Naive thymus-derived CD8-positive, alpha-beta T cell (primary cell): ENCODE results near the gene ROBO1. TPM values are rescaled to one million over a fixed set of nuclear protein-coding genes. Genes with fewer than 3 reads are reported as not detected.

ENCODE experiments used
- ATAC-seq, 2 donors: fragments of 150-1000 bp; cut with Tn5 transposase in 1 of 2; sonication (Bioruptor Pico), chemical (Tn5 transposase) in 1 of 2; 1 replicate in 1 of 2; 2 replicates in 1 of 2; pipeline ENCODE4 v1.10.0; 2021; ENCODE audit warnings: mild to moderate bottlenecking in 2 of 2, moderate library complexity in 2 of 2
- POLR2A ChIA-PET: fragments of 350-600 bp; sonication (Branson Sonifier 250); formaldehyde crosslinking; loops from one replicate; lab custom pipeline; 2021; ENCODE audit warnings: antibody characterized with exemption; lab: Charles Lee
- DNase-seq, 10 donors: peaks; one replicate each; pipeline versions ENCODE4 v3.0.0 to v3.0.0-alpha.2; 2020 to 2022
- H3K27ac Mint-ChIP-seq, 10 donors: one replicate each; pipeline ENCODE4 v1.8.0; 2020 to 2022; ENCODE audit warnings: mild to moderate bottlenecking in 10 of 10, mixed read lengths in 10 of 10, moderate library complexity in 4 of 10, inconsistent platforms in 1 of 10
- H3K27me3 Mint-ChIP-seq, 5 donors: one replicate each; pipeline ENCODE4 v1.8.0; 2021 to 2022; ENCODE audit warnings: mixed read lengths in 5 of 5
- H3K36me3 Mint-ChIP-seq, 3 donors: one replicate each; pipeline ENCODE4 v1.8.0; 2020 to 2022; ENCODE audit warnings: mixed read lengths in 3 of 3, mild to moderate bottlenecking in 2 of 3, inconsistent platforms in 1 of 3
- H3K4me1 Mint-ChIP-seq, 4 donors: one replicate each; pipeline ENCODE4 v1.8.0; 2021 to 2022; ENCODE audit warnings: mixed read lengths in 4 of 4
- H3K4me3 Mint-ChIP-seq, 10 donors: one replicate each; pipeline ENCODE4 v1.8.0; 2020 to 2022; ENCODE audit warnings: mild to moderate bottlenecking in 10 of 10, mixed read lengths in 10 of 10, moderate library complexity in 6 of 10, inconsistent platforms in 1 of 10
- H3K9me3 Mint-ChIP-seq, 9 donors: one replicate each; pipeline ENCODE4 v1.8.0; 2020 to 2022; ENCODE audit warnings: mixed read lengths in 9 of 9, mild to moderate bottlenecking in 3 of 9, inconsistent platforms in 1 of 9, moderate library complexity in 1 of 9
- polyA plus RNA-seq, 3 donors: library from polyadenylated mRNA; unstranded; fragments of 300-500 nt; fragmentation: Illumina TruSeq; gene quantifications; one replicate each; pipeline ENCODE4 v1.2.3, GENCODE V29; 2021
- total RNA-seq, 8 experiments: library from RNA in 2 of 8; stranded (reverse) in 2 of 8; gene quantifications; one replicate each; pipeline ENCODE4 v1.2.3 and lab custom pipeline; 2021 to 2026

The ROBO1 gene
- total and polyA plus RNA-seq, 5 experiments from 2014 or later: 2.3 to 16.3 (median 12.5) TPM

- H3K4me1 Mint-ChIP-seq: no peaks in the 10 kb centered on the region
- no peak overlapping the region for H3K4me3 Mint-ChIP-seq
- POLR2A ChIA-PET: no interaction called here
- H3K36me3 Mint-ChIP-seq: no peaks in the 10 kb centered on the region
- no peaks in the 10 kb centered on the region for H3K27me3 Mint-ChIP-seq
- DNase-seq (no peak), ATAC-seq (no peak)
- peaks cover 0 to 20% (median 5%) of the 10 kb centered on the region in 9 donors for H3K9me3 Mint-ChIP-seq
- H3K27ac Mint-ChIP-seq: no peak overlapping the region
Observed at GRCh38 chr3:79285871-79286270, 481.9 kb downstream of the ROBO1 start.

GRCh38 chr3:79285380-79285779, 482.4 kb downstream of the ROBO1 start:
- Mint-ChIP-seq H3K4me1 (no peaks in the 10 kb centered on the region), H3K27me3 (no peaks in the 10 kb centered on the region), H3K27ac (no peak overlapping the region), H3K9me3 (peaks cover 0 to 15% (median 3%) of the 10 kb centered on the region in 9 donors), H3K36me3 (no peaks in the 10 kb centered on the region), H3K4me3 (no peak overlapping the region)
- DNase-seq (no peak), ATAC-seq (no peak)
- POLR2A ChIA-PET: no interaction called here

- H3K9me3 Mint-ChIP-seq: peaks cover 0 to 13% (median 5%) of the 10 kb centered on the region in 9 donors
- H3K4me1 Mint-ChIP-seq: no peaks in the 10 kb centered on the region
- DNase-seq (no peak), ATAC-seq (no peak)
- H3K27ac Mint-ChIP-seq: no peak overlapping the region
- POLR2A ChIA-PET: no interaction called here
- no peak overlapping the region for H3K4me3 Mint-ChIP-seq
- no peaks in the 10 kb centered on the region for H3K27me3 Mint-ChIP-seq
- no peaks in the 10 kb centered on the region for H3K36me3 Mint-ChIP-seq
Observed at GRCh38 chr3:79284781-79285180, 483.0 kb downstream of the ROBO1 start.

- no peaks in the 10 kb centered on the region for H3K27me3 Mint-ChIP-seq
- H3K36me3 Mint-ChIP-seq: no peaks in the 10 kb centered on the region
- POLR2A ChIA-PET: no interaction called here
- no peak overlapping the region for H3K4me3 Mint-ChIP-seq
- H3K9me3 Mint-ChIP-seq: peaks cover 4 to 25% (median 9%) of the 10 kb centered on the region in 9 donors
- H3K4me1 Mint-ChIP-seq: no peaks in the 10 kb centered on the region
- no peak overlapping the region for H3K27ac Mint-ChIP-seq
- DNase-seq (no peak), ATAC-seq (no peak)
Observed at GRCh38 chr3:79278681-79279080, 489.1 kb downstream of the ROBO1 start.

- POLR2A ChIA-PET: no interaction called here
- no peak for ATAC-seq
- no peak overlapping the region for H3K27ac Mint-ChIP-seq
Observed at GRCh38 chr3:79268422-79268821, 499.4 kb downstream of the ROBO1 start.

GRCh38 chr3:79264892-79265291, 502.9 kb downstream of the ROBO1 start:
- POLR2A ChIA-PET: no interaction called here

More at GRCh38 chr3:79268422-79268821, 499.4 kb downstream of the ROBO1 start:
- Mint-ChIP-seq H3K4me1 (no peaks in the 10 kb centered on the region), H3K9me3 (peaks cover 0 to 23% (median 11%) of the 10 kb centered on the region in 9 donors), H3K27me3 (no peaks in the 10 kb centered on the region), H3K36me3 (peaks cover 0 to 4% (median 0%) of the 10 kb centered on the region in 3 donors), H3K4me3 (no peak overlapping the region)
- DNase-seq: no peak

GRCh38 chr3:79263423-79263822, 504.4 kb downstream of the ROBO1 start:
- Mint-ChIP-seq H3K4me3 (no peak overlapping the region), H3K36me3 (no peaks in the 10 kb centered on the region)

More at GRCh38 chr3:79264892-79265291, 502.9 kb downstream of the ROBO1 start:
- Mint-ChIP-seq H3K27me3 (no peaks in the 10 kb centered on the region), H3K4me3 (no peak overlapping the region), H3K27ac (no peak overlapping the region), H3K36me3 (no peaks in the 10 kb centered on the region), H3K9me3 (peaks cover 0 to 35% (median 0%) of the 10 kb centered on the region in 9 donors), H3K4me1 (no peaks in the 10 kb centered on the region)
- DNase-seq (no peak), ATAC-seq (no peak)

GRCh38 chr3:79258479-79258878, 509.3 kb downstream of the ROBO1 start:
- no peaks in the 10 kb centered on the region for H3K4me1 Mint-ChIP-seq
- H3K4me3 Mint-ChIP-seq: no peak overlapping the region
- POLR2A ChIA-PET: no interaction called here
- no peak overlapping the region for H3K27ac Mint-ChIP-seq
- no peaks in the 10 kb centered on the region for H3K27me3 Mint-ChIP-seq
- peaks cover 0 to 12% (median 4%) of the 10 kb centered on the region in 9 donors for H3K9me3 Mint-ChIP-seq
- no peak for ATAC-seq
- no peaks in the 10 kb centered on the region for H3K36me3 Mint-ChIP-seq
- DNase-seq: no peak

More at GRCh38 chr3:79263423-79263822, 504.4 kb downstream of the ROBO1 start:
- no peak for ATAC-seq
- Mint-ChIP-seq H3K27ac (no peak overlapping the region), H3K27me3 (no peaks in the 10 kb centered on the region), H3K4me1 (no peaks in the 10 kb centered on the region), H3K9me3 (peaks cover 0 to 35% (median 2%) of the 10 kb centered on the region in 9 donors)
- POLR2A ChIA-PET: no interaction called here
- no peak for DNase-seq

GRCh38 chr3:79257791-79258190, 510.0 kb downstream of the ROBO1 start:
- Mint-ChIP-seq H3K4me3 (no peak overlapping the region), H3K4me1 (no peaks in the 10 kb centered on the region), H3K27me3 (no peaks in the 10 kb centered on the region), H3K36me3 (no peaks in the 10 kb centered on the region), H3K9me3 (peaks cover 0 to 12% (median 4%) of the 10 kb centered on the region in 9 donors), H3K27ac (no peak overlapping the region)
- POLR2A ChIA-PET: no interaction called here
- ATAC-seq (no peak), DNase-seq (no peak)

- ATAC-seq (no peak), DNase-seq (no peak)
- H3K4me3 Mint-ChIP-seq: no peak overlapping the region
- no peak overlapping the region for H3K27ac Mint-ChIP-seq
- H3K9me3 Mint-ChIP-seq: peaks cover 0 to 8% (median 4%) of the 10 kb centered on the region in 9 donors
- H3K27me3 Mint-ChIP-seq: no peaks in the 10 kb centered on the region
- POLR2A ChIA-PET: no interaction called here
- no peaks in the 10 kb centered on the region for H3K36me3 Mint-ChIP-seq
- H3K4me1 Mint-ChIP-seq: no peaks in the 10 kb centered on the region
Observed at GRCh38 chr3:79255702-79256101, 512.1 kb downstream of the ROBO1 start.

GRCh38 chr3:79255292-79255691, 512.5 kb downstream of the ROBO1 start:
- no peaks in the 10 kb centered on the region for H3K27me3 Mint-ChIP-seq
- no peak overlapping the region for H3K4me3 Mint-ChIP-seq
- ATAC-seq (no peak), DNase-seq (no peak)
- H3K36me3 Mint-ChIP-seq: no peaks in the 10 kb centered on the region
- H3K4me1 Mint-ChIP-seq: no peaks in the 10 kb centered on the region
- H3K27ac Mint-ChIP-seq: no peak overlapping the region
- H3K9me3 Mint-ChIP-seq: peaks cover 0 to 8% (median 4%) of the 10 kb centered on the region in 9 donors
- POLR2A ChIA-PET: no interaction called here

GRCh38 chr3:79253704-79254103, 514.1 kb downstream of the ROBO1 start:
- H3K36me3 Mint-ChIP-seq: no peaks in the 10 kb centered on the region

GRCh38 chr3:79253271-79253670, 514.5 kb downstream of the ROBO1 start:
- Mint-ChIP-seq H3K36me3 (no peaks in the 10 kb centered on the region), H3K27me3 (no peaks in the 10 kb centered on the region), H3K9me3 (peaks cover 0 to 11% (median 4%) of the 10 kb centered on the region in 9 donors), H3K4me1 (no peaks in the 10 kb centered on the region), H3K4me3 (no peak overlapping the region), H3K27ac (no peak overlapping the region)
- no peak for DNase-seq
- no peak for ATAC-seq
- POLR2A ChIA-PET: no interaction called here

More at GRCh38 chr3:79253704-79254103, 514.1 kb downstream of the ROBO1 start:
- H3K27me3 Mint-ChIP-seq: no peaks in the 10 kb centered on the region
- H3K27ac Mint-ChIP-seq: no peak overlapping the region
- peaks cover 0 to 11% (median 4%) of the 10 kb centered on the region in 9 donors for H3K9me3 Mint-ChIP-seq
- no peak for DNase-seq
- H3K4me1 Mint-ChIP-seq: no peaks in the 10 kb centered on the region
- no peak for ATAC-seq
- POLR2A ChIA-PET: no interaction called here
- H3K4me3 Mint-ChIP-seq: no peak overlapping the region

- ATAC-seq: no peak
- Mint-ChIP-seq H3K4me1 (no peaks in the 10 kb centered on the region), H3K27ac (no peak overlapping the region), H3K4me3 (no peak overlapping the region), H3K36me3 (no peaks in the 10 kb centered on the region), H3K27me3 (no peaks in the 10 kb centered on the region), H3K9me3 (peaks cover 0 to 11% (median 4%) of the 10 kb centered on the region in 9 donors)
- DNase-seq: no peak
- POLR2A ChIA-PET: no interaction called here
Observed at GRCh38 chr3:79250746-79251145, 517.1 kb downstream of the ROBO1 start.
